DND-41 (cell line): ENCODE measurements around the gene SATB1.

Experiments used
- ATAC-seq: fragments of 200-7000 bp; cut with Tn5 transposase; 3 replicates; pipeline ENCODE4 v1.9.1; 2021; ENCODE audit warnings: low read depth; ENCODE audit not compliant: insufficient read depth
- DNase-seq: peaks from one replicate; pipeline ENCODE4 v3.0.0-alpha.2; 2020
- H2AFZ ChIP-seq: 2 replicates; pipeline ENCODE4 v1.6.0; 2012; ENCODE audit warnings: low read depth, low read length
- H3K27ac ChIP-seq: 2 replicates; pipeline ENCODE4 v1.5.1; 2012; ENCODE audit warnings: low read length, inconsistent platforms
- H3K27me3 ChIP-seq: fragments of 200-600 bp; sonication (generic); 2 replicates; pipeline ENCODE4 v1.6.0; 2012; ENCODE audit warnings: low read length, mild to moderate bottlenecking, inconsistent platforms; ENCODE audit not compliant: insufficient read depth, poor library complexity
- H3K36me3 ChIP-seq: 2 replicates; pipeline ENCODE4 v1.5.1; 2012; ENCODE audit warnings: low read length, inconsistent platforms; ENCODE audit not compliant: insufficient read depth
- H3K4me1 ChIP-seq: 2 replicates; pipeline ENCODE4 v1.5.1; 2012; ENCODE audit warnings: mild to moderate bottlenecking, low read length; ENCODE audit not compliant: insufficient read depth
- H3K4me2 ChIP-seq: 2 replicates; pipeline ENCODE4 v1.6.0; 2012; ENCODE audit warnings: mild to moderate bottlenecking, moderate library complexity, low read length, inconsistent platforms; ENCODE audit not compliant: insufficient read depth
- H3K4me3 ChIP-seq, 2 experiments: fragments of 200-600 bp in 1 of 2; shearing (Covaris generic) in 1 of 2; 2 replicates each; pipeline ENCODE4 v1.5.1; 2012 to 2016; ENCODE audit warnings: inconsistent platforms in 2 of 2, low read length in 2 of 2, mild to moderate bottlenecking in 2 of 2, low read depth in 1 of 2, moderate library complexity in 1 of 2
- H3K79me2 ChIP-seq: 2 replicates; pipeline ENCODE4 v1.6.0; 2012; ENCODE audit warnings: low read length, inconsistent platforms; ENCODE audit not compliant: insufficient read depth
- H3K9ac ChIP-seq: 2 replicates; pipeline ENCODE4 v1.6.0; 2012; ENCODE audit warnings: low read depth, mild to moderate bottlenecking, inconsistent platforms, low read length, moderate library complexity
- H3K9me3 ChIP-seq: 2 replicates; pipeline ENCODE4 v1.5.1; 2012; ENCODE audit warnings: low read length, moderate library complexity, mild to moderate bottlenecking, inconsistent platforms; ENCODE audit not compliant: insufficient read depth, severe bottlenecking
- H4K20me1 ChIP-seq: 2 replicates; pipeline ENCODE4 v1.6.0; 2012; ENCODE audit warnings: low read length; ENCODE audit not compliant: insufficient read depth
- CTCF ChIP-seq: IDR thresholded peaks from 2 replicates; pipeline ENCODE4 v1.5.1; 2012; ENCODE audit warnings: borderline replicate concordance, low read length, moderate library complexity, mild to moderate bottlenecking; ENCODE audit not compliant: poor library complexity, severe bottlenecking; ENCODE audit errors: extremely low read depth
- EZH2 ChIP-seq: IDR thresholded peaks from 3 replicates; pipeline ENCODE4 v1.6.1; 2012; ENCODE audit warnings: borderline replicate concordance, low read depth, mild to moderate bottlenecking, moderate library complexity, low read length, inconsistent platforms; ENCODE audit not compliant: severe bottlenecking

Gene SATB1

GRCh38 chr3:18416332-18416731 lies 8.8 kb downstream of the SATB1 start:
- Histone ChIP-seq H4K20me1 (peaks cover 4% of the 10 kb centered on the region; the same call in 1 of the 2 replicates), H3K9ac (no peak overlapping the region), H3K4me1 (peaks cover 18% of the 10 kb centered on the region), H3K36me3 (peaks cover 95% of the 10 kb centered on the region), H2AFZ (no peak overlapping the region), H3K9me3 (no peaks in the 10 kb centered on the region), H3K4me2 (no peak overlapping the region), H3K4me3 (no peak overlapping the region), H3K27me3 (no peaks in the 10 kb centered on the region), H3K27ac (no peak overlapping the region), H3K79me2 (peaks cover 43% of the 10 kb centered on the region)
- ATAC-seq: no peak
- no peak for TF ChIP-seq EZH2
- TF ChIP-seq CTCF: no peak
- no peak for DNase-seq

- Histone ChIP-seq H3K79me2 (peaks cover 38% of the 10 kb centered on the region), H3K27me3 (no peaks in the 10 kb centered on the region), H3K9me3 (no peaks in the 10 kb centered on the region), H3K4me3 (no peak overlapping the region), H3K4me1 (peaks cover 16% of the 10 kb centered on the region), H2AFZ (no peak overlapping the region), H3K36me3 (peaks cover 97% of the 10 kb centered on the region), H3K4me2 (no peak overlapping the region), H3K27ac (no peak overlapping the region), H3K9ac (no peak overlapping the region), H4K20me1 (peaks cover 4% of the 10 kb centered on the region; the same call in 1 of the 2 replicates)
- TF ChIP-seq CTCF (no peak), EZH2 (no peak)
- DNase-seq: no peak
- ATAC-seq: no peak
Observed at GRCh38 chr3:18415839-18416238, 9.3 kb downstream of the SATB1 start.

GRCh38 chr3:18415167-18415566 lies 10.0 kb downstream of the SATB1 start:
- no peak overlapping the region for H3K4me2 ChIP-seq
- H4K20me1 ChIP-seq: no peaks in the 10 kb centered on the region
- H3K79me2 ChIP-seq: peaks cover 33% of the 10 kb centered on the region
- no peak overlapping the region for H3K27ac ChIP-seq
- no peak overlapping the region for H3K9ac ChIP-seq
- H3K4me3 ChIP-seq: no peak overlapping the region
- no peaks in the 10 kb centered on the region for H3K27me3 ChIP-seq
- no peak overlapping the region for H2AFZ ChIP-seq
- peaks cover 97% of the 10 kb centered on the region for H3K36me3 ChIP-seq
- no peaks in the 10 kb centered on the region for H3K9me3 ChIP-seq
- TF ChIP-seq CTCF (no peak), EZH2 (no peak)
- H3K4me1 ChIP-seq: peaks cover 10% of the 10 kb centered on the region; the same call in 1 of the 2 replicates
- DNase-seq (no peak), ATAC-seq (no peak)

- TF ChIP-seq CTCF (no peak), EZH2 (no peak)
- H3K9me3 ChIP-seq: no peaks in the 10 kb centered on the region
- DNase-seq (no peak), ATAC-seq (no peak)
- H2AFZ ChIP-seq: no peak overlapping the region
- H4K20me1 ChIP-seq: no peaks in the 10 kb centered on the region
- H3K9ac ChIP-seq: no peak overlapping the region
- H3K4me2 ChIP-seq: no peak overlapping the region
- no peak overlapping the region for H3K27ac ChIP-seq
- peaks cover 93% of the 10 kb centered on the region for H3K36me3 ChIP-seq
- no peak overlapping the region for H3K4me3 ChIP-seq
- H3K27me3 ChIP-seq: no peaks in the 10 kb centered on the region
- H3K79me2 ChIP-seq: peaks cover 10% of the 10 kb centered on the region; the same call in 1 of the 2 replicates
- no peaks in the 10 kb centered on the region for H3K4me1 ChIP-seq
Observed at GRCh38 chr3:18412684-18413083, 12.5 kb downstream of the SATB1 start.
